Measurements from ENCODE around the gene C5AR2.
"Not testable (repeated sequence)": the region's sequence is repeated elsewhere in the genome, so short reads cannot be mapped to it uniquely, and the experiment has no call there.

C5AR2 gene

GRCh38 chr19:47323872-47324271 lies 8.1 kb upstream of the C5AR2 start:
- DNase-seq, result no peak

DNA sequence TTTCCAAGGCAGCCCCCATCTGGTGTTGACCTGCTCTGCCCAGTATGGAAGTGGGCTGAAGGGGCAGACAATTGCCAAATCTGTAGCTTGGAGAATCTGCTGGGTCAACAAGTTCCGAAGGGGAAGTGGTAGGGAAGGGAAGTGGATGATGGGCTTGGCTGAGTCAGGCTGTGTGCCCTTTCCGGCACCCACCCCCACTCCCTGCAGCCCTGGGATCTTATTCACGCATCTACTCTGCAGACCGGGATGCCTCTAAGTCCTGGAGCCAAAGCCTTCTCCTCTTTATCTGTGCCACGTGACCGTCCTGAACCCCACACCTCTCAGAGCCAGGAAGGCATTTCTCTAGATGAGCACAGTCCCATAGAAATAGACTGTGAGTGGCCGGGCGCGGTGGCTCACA lies 7.5 kb upstream of the C5AR2 start:
- no peak for DNase-seq

- DNase-seq, result peak; percentile 68
Observed at GRCh38 chr19:47330466-47330869, 1.5 kb upstream of the C5AR2 start.

DNA sequence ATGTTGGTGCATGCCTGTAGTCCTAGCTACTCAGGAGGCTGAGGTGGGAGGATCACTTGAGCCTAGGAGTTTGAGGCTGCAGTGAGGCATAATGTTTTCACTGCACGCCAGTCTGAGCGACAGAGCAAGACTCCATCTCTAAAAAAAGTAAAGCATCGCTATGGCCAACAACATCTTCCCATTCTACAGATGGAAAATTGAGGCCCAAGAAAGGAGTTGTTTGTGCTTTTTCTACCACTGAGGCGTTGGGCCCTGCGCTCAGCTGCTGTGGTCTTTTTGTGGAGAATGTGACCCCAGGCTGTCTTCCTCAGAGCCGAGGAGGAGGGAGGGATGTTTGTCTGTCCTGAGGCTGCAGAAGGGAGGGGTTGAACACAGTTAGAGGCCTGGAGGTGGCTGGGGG lies 485 bp upstream of the C5AR2 start:
- no peak for DNase-seq

DNA sequence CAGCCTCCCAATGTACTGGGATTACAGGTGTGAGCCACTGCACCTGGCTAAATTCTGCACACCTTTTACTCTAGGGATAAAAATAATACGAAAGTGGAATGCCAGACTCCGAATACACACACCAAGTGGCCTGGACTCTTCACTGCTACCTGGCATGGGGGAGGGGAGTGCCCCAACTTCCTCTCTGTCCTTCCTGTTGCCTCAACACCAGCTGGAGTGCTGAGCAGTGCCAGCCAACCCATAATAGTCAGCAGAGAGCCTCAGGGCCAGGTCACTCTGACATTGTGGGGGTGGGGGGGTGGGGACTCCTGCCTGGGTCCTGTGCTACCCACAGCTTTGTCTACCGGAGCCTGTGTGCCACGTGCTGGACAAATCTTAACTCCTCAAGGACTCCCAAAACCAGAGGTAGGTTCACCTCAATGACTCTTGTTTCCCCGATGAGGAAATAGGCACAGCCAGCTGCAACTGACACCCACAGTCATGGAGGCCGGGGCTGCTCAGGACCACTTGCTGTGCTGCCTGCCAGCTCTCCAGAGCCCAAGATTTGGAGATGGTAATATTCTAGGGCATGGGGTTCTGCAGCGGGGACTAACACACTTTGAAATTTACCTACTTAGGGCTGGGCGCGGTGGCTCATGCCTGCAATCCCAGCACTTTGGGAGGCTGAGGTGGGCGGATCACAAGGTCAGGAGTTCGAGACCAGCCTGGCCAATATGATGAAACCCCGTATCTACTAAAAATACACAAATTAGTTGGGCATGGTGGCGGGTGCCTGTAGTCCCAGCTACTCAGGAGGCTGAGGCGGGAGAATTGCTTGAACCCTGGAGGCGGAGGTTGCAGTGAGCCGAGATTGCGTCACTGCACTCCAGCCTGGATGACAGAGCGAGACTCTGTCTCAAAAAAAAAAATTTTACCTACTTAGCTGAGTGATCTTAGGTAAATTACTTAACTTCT lies 5.1 kb downstream of the C5AR2 start:
- peak; percentile 90 for DNase-seq

DNA sequence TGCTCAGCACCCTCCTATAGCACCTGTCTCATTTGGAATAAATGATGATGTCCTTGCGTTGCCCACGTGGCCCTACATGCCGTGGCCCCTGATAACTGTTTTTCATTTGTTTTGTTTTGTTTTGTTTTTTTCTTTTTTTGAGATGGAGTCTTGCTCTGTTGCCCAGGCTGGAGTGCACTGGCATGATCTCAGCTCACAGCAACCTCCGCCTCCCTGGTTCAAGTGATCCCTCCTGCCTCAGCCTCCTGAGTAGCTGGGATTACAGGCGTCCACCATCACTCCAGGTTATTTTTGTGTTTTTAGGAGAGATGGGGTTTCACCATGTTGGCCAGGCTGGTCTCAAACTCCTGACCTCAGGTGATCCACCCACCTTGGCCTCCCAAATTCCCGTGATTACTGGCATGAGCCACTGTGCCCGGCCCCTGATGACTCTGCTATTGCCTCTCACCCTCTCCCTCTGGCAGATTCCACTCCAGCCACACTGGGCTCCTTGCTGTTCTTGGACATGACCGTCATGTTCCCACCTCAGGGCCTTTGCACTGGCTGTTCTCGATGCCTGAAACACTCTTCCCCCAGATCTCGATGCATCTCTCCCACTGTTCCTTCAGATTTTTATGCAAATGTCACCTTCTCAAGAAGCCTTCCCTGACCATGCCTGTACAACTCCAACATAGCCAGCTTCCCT lies 7.4 kb downstream of the C5AR2 start:
- no peak for DNase-seq

DNA sequence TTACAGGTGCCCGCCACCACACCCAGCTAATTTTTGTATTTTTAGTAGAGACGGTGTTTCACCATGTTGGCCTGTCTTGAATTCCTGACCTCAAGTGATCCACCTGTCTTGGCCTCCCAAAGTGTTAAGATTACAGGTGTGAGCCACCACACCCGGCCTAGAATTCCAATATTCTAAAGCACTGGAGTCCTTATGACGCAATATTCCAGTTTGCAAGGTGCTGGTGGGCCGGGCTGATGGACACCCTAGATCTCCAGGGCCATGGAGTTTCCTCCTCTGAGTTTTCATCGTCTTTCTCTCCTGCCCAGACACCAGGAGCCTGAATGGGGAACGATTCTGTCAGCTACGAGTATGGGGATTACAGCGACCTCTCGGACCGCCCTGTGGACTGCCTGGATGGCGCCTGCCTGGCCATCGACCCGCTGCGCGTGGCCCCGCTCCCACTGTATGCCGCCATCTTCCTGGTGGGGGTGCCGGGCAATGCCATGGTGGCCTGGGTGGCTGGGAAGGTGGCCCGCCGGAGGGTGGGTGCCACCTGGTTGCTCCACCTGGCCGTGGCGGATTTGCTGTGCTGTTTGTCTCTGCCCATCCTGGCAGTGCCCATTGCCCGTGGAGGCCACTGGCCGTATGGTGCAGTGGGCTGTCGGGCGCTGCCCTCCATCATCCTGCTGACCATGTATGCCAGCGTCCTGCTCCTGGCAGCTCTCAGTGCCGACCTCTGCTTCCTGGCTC lies 8.7 kb downstream of the C5AR2 start:
- DNase-seq, result no peak

- no peak for DNase-seq
Observed at GRCh38 chr19:47341734-47342133, 9.8 kb downstream of the C5AR2 start.

GRCh38 chr19:47343194-47343802 lies 11.3 kb downstream of the C5AR2 start:
- no peak for DNase-seq

DNA sequence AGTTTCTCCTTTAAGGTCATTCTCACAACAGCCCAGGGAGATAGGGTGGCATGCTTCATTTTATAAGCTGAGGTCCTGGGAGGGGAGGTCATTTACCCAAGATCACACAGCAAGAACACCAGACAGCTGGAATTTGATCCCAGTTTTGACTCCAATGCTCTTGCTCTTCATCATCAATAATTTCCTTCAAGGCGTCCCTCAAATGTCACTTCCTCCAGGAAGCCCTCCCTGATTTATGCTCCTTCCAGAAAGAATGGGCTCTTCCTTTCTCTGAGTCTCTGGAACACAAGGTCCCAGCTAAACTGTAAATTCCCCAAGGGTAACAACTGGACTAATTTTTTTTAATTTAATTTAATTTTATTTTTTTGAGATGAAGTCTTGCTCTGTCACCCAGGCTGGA lies 12.4 kb downstream of the C5AR2 start:
- no peak for DNase-seq

DNA sequence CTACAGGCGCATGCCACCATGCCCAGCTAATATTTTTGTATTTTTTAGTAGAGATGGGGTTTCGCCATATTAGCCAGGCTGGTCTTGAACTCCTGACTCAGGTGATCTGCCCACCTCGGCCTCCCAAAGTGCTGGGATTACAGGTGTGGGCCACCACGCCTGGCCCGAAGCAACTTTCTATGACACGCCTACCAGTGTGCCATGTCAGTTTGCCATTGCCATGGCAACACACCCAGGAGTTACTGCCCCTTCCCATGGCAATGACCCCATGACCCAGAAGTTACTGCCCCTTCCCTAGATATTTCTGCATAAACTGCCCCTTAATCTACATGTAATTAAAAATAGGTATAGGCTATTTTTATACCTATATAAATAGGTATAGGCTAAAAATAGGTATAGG lies 14.0 kb downstream of the C5AR2 start:
- DNase-seq, result not testable (repeated sequence)

- peak; percentile 100 for DNase-seq
Observed at GRCh38 chr19:47348819-47349795, 17.1 kb downstream of the C5AR2 start, which contains the start of gene DHX34. Gene DHX34, plus strand, starts transcription at chr19:47349315. Its CDS starts 3,716 bp downstream, at chr19:47353031.

DNA sequence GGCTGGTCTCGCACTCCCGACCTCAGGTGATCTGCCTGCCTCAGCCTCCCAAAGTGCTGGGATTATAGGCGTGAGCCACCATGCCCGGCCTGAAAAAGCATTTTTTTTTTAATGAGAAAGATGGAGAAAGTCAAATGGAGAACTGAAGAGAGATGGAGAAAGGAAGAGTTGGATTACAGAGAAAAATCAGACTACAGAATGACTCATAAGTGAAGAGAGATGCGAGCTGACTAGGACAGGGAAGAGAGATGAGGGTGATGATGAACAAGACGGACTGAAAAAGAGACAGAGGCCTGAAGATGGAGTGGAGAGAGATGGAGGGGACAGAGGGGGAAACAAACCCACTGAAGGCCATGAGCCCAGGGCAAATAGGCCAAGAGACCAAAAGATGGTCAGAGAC lies 18.7 kb downstream of the C5AR2 start:
- DNase-seq, result no peak

- peak; percentile 85 for DNase-seq
Observed at GRCh38 chr19:47351548-47351947, 19.6 kb downstream of the C5AR2 start.

DNA sequence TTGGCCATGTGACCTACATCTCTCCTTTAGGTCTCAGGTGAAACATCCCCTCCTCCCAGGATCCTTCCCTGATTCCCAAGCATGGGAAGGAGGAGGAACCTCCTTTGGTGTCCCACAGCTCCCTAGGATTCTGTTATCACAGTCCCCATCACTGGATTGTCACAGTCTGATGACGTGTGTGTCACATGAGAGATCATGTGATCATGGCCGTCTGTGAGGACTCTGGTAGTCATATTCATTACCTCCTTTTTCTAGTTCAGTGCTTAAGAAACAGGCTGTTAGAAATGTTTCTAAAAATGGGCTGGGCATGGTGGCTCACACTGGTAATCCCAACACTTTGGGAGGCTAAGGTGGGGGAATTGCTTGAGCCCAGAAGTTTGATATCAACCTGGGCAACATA lies 20.1 kb downstream of the C5AR2 start:
- DNase-seq, result peak; percentile 40

DNA sequence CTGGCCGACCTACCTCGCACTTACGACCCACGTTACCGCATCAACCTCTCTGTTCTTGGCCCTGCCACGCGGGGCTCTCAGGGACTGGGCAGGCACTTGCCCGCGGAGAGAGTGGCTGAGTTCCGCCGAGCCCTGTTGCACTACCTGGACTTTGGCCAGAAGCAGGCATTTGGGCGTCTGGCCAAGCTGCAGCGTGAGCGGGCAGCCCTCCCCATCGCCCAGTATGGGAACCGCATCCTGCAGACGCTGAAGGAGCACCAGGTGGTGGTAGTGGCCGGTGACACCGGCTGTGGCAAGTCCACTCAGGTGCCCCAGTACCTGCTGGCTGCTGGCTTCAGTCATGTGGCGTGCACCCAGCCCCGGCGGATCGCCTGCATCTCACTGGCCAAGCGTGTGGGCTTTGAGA lies 21.3 kb downstream of the C5AR2 start:
- no peak for DNase-seq

DNA sequence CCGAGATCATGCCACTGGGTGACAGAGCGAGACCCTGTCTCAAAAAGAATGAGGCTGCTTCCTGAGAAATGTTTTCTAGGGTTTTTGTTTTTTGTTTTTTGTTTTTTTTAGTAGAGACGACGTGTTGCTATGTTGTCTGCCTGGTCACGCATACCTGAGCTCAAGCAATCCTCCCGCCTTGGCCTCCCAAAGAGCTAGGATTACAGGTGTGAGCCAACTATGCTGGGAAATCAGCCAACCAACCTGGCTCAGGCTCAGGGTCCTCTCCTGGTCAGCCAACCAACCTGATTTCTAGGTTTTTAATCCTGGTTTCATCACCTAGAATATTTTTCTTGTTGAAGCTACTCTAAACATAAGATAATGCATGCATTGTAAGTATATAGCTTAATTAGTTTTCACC lies 24.9 kb downstream of the C5AR2 start:
- DNase-seq, result no peak

GRCh38 chr19:47357788-47358680 lies 26.1 kb downstream of the C5AR2 start:
- DNase-seq, result peak; percentile 62

DNA sequence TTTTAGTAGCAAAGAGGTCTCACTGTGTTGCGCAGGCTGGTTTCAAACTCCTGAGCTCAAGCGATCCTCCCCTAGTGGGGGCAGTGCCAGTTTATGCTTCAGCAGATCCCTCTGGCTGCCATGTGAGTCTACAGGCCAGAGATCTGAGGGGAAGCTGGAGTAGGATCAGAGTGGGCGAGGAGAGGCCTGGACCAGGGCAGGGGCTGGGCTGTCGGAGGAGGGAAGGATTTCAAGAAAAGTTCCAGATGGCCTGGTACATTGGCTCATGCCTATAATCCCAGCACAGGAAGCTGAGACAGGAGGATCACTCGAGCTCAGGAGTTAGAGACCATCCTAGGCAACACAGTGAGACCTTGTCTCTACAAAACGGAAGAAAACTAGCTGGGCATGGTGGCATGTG lies 27.0 kb downstream of the C5AR2 start:
- no peak for DNase-seq

GRCh38 chr19:47362321-47362720 lies 30.3 kb downstream of the C5AR2 start:
- no peak for DNase-seq

Data from hematopoietic multipotent progenitor cell treated with erythropoietin and hydrocortisone succinate and interleukin-3 and kit ligand, for 6 days (in vitro differentiated cells).